Inferior parietal cortex (tissue), 1 donor: ENCODE results near the gene POU6F2.

Experiments used
- DNase-seq: peaks from one replicate; pipeline ENCODE4 v3.0.0-alpha.2; 2016; ENCODE audit errors: extremely low spot score

Gene POU6F2

DNA sequence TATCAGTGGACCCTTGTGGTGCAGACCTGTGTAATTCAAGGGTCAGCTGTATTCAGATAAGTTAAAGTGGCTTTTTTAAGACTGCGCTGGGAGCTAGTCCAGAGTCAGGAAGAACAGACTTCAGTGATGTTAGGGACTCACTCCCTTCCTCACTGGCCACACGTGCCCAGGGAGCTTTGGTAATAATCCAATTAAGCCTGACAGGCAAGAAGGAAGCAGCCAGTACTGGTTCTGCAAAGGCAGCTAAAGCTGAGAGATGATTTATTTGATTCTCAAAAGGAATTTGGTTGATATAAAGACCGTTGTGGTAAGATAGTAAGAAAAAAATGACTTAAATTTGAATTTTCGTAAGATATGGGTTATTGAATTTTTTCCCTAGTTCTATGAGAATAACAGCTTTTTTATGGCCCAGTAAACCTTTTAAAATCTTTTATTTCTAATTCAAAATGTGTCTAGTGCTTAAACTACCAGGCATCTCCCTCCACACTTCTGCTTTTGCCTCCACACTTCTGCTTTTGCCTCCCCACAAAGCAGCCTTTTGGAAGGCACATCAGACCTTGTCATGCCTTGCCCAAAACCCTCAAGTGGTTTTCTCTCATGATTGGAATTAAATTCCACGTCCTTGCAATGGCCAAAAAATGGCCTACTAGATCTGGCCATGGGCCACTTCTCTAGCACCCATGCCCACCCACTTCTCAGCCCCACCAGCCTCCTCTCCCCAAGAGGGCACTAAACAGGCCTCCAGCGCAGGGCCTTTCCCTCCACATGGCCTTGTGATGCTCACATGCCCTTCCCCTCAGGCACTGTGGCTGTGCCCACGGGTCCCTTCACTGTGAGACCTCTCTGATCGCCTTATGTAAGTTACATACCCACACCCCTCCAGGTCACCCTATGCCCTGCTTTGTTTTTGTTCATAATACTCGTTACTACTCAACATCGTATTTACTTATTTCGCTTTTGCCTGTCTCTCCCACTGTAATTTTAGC lies 92.5 kb downstream of the POU6F2 start:
- DNase-seq: no peak

GRCh38 chr7:39071116-39071515 lies 93.4 kb downstream of the POU6F2 start:
- no peak for DNase-seq

DNA sequence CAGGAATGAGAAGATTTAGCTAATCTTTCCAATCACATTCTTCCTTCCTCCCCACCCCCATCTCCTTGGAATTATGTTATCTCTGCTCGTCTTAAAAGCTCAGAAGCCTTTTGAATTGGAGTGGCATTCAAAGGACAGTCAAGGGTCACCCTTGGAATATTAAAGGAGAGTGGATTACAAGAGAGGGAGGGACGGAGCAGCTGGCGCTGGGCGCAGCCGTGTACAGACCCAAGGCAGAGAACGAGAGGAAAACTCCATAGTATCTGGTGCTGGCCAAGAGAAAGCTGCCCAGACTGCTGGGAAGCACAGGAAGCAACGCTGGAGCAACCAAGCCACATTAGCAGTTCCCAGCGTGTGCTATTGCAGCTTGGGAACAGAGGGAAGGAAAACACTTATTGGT lies 95.7 kb downstream of the POU6F2 start:
- DNase-seq: no peak

GRCh38 chr7:39075210-39075609 lies 97.5 kb downstream of the POU6F2 start:
- DNase-seq: no peak

- no peak for DNase-seq
These were observed 106.1 kb downstream of the POU6F2 start for GRCh38 chr7:39083781-39084180.

DNA sequence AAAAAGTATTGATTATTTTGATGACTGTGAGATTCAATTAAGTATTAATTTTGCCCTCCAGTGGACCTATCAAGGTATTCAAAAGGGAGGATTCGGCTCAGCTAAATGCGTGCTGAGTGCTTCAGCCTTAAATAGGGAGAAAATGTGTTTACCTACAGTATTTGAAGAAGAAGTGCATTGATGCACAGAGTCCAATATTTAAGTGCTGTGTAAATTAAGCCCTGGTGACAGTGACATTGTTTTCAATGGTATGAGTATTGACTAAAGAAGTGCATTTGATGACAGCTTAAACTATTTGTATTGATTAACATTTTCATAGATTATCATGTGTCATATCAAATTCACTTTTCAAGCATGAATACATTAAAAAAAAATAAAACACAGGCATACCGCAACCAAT lies 106.6 kb downstream of the POU6F2 start:
- DNase-seq: no peak

DNA sequence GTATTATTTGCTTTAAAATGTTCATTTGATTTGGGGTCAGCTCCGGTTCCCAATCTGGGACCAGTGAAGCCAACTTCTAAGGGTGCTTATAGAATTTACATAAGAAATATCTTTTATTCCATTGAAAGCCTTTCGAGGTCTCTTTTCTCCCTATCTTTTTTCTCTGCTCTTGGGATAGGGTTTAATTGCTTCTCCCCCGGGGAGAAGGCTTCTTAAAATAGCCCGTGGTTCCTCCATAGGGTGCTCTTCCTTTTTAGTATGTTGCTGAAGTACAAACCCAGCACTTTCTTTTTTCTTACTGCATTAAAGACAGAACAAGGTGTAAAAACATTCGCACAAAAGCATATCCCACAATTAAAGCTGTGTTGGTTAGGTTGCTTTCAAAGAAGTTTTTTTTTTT lies 107.5 kb downstream of the POU6F2 start:
- no peak for DNase-seq

- DNase-seq: no peak
These were observed 107.9 kb downstream of the POU6F2 start for GRCh38 chr7:39085590-39086049.

GRCh38 chr7:39086638-39087360 lies 109.1 kb downstream of the POU6F2 start:
- DNase-seq: no peak

DNA sequence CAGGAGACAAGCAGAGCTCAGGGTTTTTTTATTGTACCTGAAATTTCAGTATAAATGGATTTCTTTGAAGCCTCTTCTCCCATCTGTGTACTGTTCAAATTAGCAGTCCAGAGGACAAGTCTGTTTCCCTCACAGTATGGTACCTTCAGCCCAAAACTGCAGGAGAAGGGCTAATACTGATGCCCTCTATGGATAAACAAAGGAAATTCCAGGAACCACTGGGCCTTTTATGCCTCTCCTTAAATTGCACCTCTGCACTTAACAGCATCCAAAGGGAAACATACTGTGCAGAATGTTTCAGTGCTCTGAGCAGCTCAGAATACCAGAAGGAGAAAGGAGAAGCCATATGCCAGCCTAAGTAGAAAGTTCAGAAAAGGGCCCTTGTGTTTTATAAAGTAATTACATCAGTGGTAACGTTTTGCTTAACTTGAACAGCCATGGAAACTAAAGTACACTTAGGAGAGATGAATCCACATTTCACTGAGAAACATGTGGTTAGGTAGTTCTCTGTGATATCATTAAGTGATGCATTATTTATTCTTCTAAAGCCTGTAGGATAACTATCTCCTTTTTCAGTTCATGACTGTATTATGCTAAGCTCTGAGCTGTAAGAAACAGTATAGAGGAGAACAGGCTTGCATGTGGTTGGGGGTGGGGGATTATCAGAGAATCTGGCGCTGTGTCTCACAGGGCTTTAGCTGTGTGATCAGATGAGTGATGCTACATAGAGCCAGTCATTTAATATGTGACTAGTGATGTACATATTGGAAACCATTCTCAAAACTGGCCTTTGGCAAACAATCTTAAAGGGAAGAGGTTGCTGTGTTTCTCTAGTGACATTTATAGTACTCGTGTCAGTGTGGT lies 111.3 kb downstream of the POU6F2 start:
- no peak for DNase-seq

- no peak for DNase-seq
These were observed 113.4 kb downstream of the POU6F2 start for GRCh38 chr7:39091145-39091544.

- DNase-seq: no peak
These were observed 114.1 kb downstream of the POU6F2 start for GRCh38 chr7:39091774-39092173.

- no peak for DNase-seq
These were observed 117.0 kb downstream of the POU6F2 start for GRCh38 chr7:39094731-39095130.

DNA sequence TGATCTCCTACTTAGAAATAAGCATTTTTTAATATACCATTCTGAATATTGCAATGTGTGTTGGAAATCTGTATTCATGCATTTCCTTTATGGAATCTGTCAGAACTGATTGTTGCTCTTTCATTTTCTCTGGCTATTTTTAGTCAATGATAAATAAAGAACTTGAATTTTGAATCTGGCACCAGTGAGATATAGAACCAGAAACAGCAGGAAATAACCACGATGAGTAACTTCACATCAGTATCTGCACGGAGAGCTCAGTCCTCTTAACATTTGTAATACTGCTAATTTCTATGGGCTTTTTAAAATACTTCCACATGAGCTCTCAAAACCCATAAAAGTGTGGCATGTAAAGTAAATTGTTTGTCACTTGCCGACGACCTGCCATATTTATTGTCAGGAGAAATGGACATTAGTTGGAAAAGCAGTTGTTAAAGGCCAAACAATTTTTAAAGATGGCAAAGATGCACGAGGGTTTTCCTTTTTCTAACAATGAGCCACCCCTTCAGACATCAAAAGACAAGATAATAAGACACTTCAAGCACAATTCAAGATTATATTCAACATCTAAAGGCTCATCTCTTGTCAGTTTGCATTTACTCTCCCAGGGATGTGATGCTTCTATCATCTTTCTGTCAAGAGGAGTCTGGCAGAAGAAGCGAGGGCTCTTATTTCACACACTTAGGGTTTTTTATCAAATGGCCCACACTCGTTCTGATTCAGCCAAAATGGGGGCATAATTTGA lies 118.3 kb downstream of the POU6F2 start:
- DNase-seq: no peak

DNA sequence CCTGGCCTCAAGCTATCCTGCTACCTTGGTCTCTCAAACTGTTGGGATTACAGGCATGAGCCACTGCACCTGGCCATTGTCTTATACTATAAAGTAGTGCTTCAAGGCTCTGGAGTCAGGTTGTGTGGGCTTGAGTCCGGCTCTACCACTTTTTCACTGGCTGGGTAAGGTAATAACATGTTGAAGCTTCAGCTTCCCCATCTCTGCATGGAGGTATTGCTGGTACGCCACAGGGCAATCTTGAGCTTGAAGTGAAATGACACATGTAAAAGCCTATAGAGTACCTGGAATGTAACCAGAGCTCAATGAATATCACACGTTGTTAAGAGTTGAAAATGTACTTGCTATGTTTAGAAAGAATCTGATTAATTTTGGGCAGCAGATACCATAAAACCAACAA lies 120.8 kb downstream of the POU6F2 start:
- DNase-seq: no peak

- no peak for DNase-seq
These were observed 121.4 kb downstream of the POU6F2 start for GRCh38 chr7:39099146-39099545.

DNA sequence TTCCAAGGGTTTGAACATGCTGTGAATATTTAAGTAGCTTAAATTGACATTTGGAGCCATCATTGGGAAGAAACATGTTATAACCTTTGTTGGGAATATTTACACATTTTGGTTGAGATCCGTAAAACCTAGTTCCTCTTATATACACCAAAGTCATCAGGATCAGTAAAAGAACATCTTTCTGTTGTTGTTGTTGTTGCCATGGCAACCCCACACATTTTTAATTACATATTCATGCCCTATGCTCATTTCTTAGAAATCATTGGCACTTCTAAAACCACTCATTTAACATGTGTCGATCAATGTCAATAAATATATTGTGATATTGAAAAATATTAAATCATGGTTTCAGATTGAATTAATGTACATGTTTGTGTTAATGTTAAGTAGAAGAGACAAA lies 122.6 kb downstream of the POU6F2 start:
- no peak for DNase-seq

- DNase-seq: no peak
These were observed 124.5 kb downstream of the POU6F2 start for GRCh38 chr7:39102234-39102633.

GRCh38 chr7:39105720-39106119 lies 128.0 kb downstream of the POU6F2 start:
- no peak for DNase-seq

- DNase-seq: no peak
These were observed 148.1 kb downstream of the POU6F2 start for GRCh38 chr7:39125846-39126245.

DNA sequence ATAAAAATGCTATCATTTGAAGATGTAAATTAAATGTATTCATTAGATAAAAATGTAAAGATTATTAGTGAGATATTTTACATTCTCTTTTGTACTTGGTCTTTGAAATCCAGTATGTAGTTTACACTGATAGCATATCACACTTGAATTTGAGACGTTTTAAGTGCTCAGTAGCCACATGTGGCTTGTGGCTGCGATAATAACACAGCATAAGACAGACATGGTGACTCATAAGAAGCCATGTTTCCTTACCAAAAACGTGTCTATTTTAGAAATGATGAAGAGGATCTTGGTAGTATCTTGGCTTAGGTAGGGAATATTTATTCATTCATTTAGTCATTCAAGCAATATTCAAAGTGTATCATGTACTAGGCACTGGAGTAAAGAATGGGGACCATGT lies 149.3 kb downstream of the POU6F2 start:
- no peak for DNase-seq
